GM12872 (cell line): Measurements from ENCODE around the gene DBI.

Experiments used
- CTCF ChIP-seq: IDR thresholded peaks from 3 replicates; pipeline ENCODE4 v1.5.1; 2011; ENCODE audit warnings: low read depth, mild to moderate bottlenecking, low read length, moderate library complexity; ENCODE audit not compliant: insufficient read depth

The DBI gene

GRCh38 chr2:119364798-119365197 lies 2.0 kb upstream of the DBI start:
- no peak for TF ChIP-seq CTCF

- no peak for TF ChIP-seq CTCF
These were observed 1.3 kb upstream of the DBI start for GRCh38 chr2:119365436-119365835.

- no peak for TF ChIP-seq CTCF
These were observed 572 bp upstream of the DBI start for GRCh38 chr2:119366161-119366648.

GRCh38 chr2:119367472-119368099 lies 809 bp downstream of the DBI start:
- TF ChIP-seq CTCF, result no peak

- TF ChIP-seq CTCF, result no peak
These were observed 3.1 kb downstream of the DBI start for GRCh38 chr2:119369845-119370244.

- TF ChIP-seq CTCF, result no peak
These were observed 4.3 kb downstream of the DBI start for GRCh38 chr2:119371111-119371510.

GRCh38 chr2:119372778-119373568 lies 6.2 kb downstream of the DBI start:
- TF ChIP-seq CTCF, result no peak
